Loucy (cell line): ENCODE measurements around the gene CLDN18.

Experiments used
- H2AFZ ChIP-seq: fragments of 200-600 bp; sonication (generic); 2 replicates; pipeline ENCODE4 v1.6.0; 2016; ENCODE audit warnings: antibody characterized with exemption, mild to moderate bottlenecking, low read length, moderate library complexity
- H3F3A ChIP-seq: fragments of 200-600 bp; 2 replicates; pipeline ENCODE4 v1.6.0; 2016; ENCODE audit warnings: antibody characterized with exemption, low read depth, mild to moderate bottlenecking
- H3K27me3 ChIP-seq: fragments of 200-600 bp; sonication (generic); 2 replicates; pipeline ENCODE4 v1.6.1; 2014; ENCODE audit warnings: low read length, mild to moderate bottlenecking; ENCODE audit not compliant: insufficient read depth, poor library complexity, severe bottlenecking
- H3K36me3 ChIP-seq: fragments of 200-600 bp; sonication (generic); 2 replicates; pipeline ENCODE4 v1.6.1; 2016; ENCODE audit warnings: low read length; ENCODE audit not compliant: insufficient read depth
- H3K4me1 ChIP-seq: fragments of 200-600 bp; sonication (generic); 2 replicates; pipeline ENCODE4 v1.5.1; 2014; ENCODE audit warnings: low read length, mild to moderate bottlenecking; ENCODE audit not compliant: insufficient read depth, poor library complexity, severe bottlenecking
- H3K4me2 ChIP-seq: fragments of 200-600 bp; sonication (generic); 2 replicates; pipeline ENCODE4 v1.6.0; 2014; ENCODE audit warnings: antibody characterized with exemption, low read length, low read depth, mild to moderate bottlenecking; ENCODE audit not compliant: poor library complexity, severe bottlenecking
- H3K4me3 ChIP-seq: fragments of 200-600 bp; sonication (generic); 2 replicates; pipeline ENCODE4 v1.5.1; 2014; ENCODE audit warnings: low read length, mild to moderate bottlenecking, mixed read lengths; ENCODE audit not compliant: poor library complexity, severe bottlenecking
- H3K79me2 ChIP-seq: fragments of 200-600 bp; sonication (generic); 2 replicates; pipeline ENCODE4 v1.6.1; 2014; ENCODE audit warnings: low read length; ENCODE audit not compliant: insufficient read depth
- H3K9ac ChIP-seq: fragments of 200-600 bp; sonication (generic); 2 replicates; pipeline ENCODE4 v1.6.0; 2014; ENCODE audit warnings: mild to moderate bottlenecking, low read depth, low read length, moderate library complexity; ENCODE audit not compliant: poor library complexity, severe bottlenecking
- H3K9me2 ChIP-seq: fragments of 200-600 bp; sonication (generic); replicated peaks from 2 replicates; pipeline ENCODE4 v1.6.1; 2016; ENCODE audit warnings: low read depth, low read length, mixed read lengths
- H3K9me3 ChIP-seq: fragments of 200-600 bp; sonication (generic); 2 replicates; pipeline ENCODE4 v1.6.1; 2014; ENCODE audit warnings: mild to moderate bottlenecking, antibody characterized with exemption, low read length, low read depth; ENCODE audit not compliant: insufficient read depth
- H4K20me1 ChIP-seq: fragments of 200-600 bp; sonication (generic); 2 replicates; pipeline ENCODE4 v1.6.0; 2014; ENCODE audit warnings: antibody characterized with exemption, low read length, mild to moderate bottlenecking; ENCODE audit not compliant: insufficient read depth, poor library complexity, severe bottlenecking
- EZH2phosphoT487 ChIP-seq: fragments of 200-600 bp; IDR thresholded peaks from 2 replicates; pipeline ENCODE4 v1.6.1; 2018; ENCODE audit warnings: antibody characterized with exemption, mild to moderate bottlenecking, moderate library complexity, borderline replicate concordance
- TF ChIP-seq, protein P1 (sequence below): fragments of 200-600 bp; sonication (generic); conservative IDR thresholded peaks from 2 replicates; pipeline ENCODE4 v1.5.1; 2014; ENCODE audit warnings: mild to moderate bottlenecking, antibody characterized with exemption, low read length

CLDN18 gene

DNA sequence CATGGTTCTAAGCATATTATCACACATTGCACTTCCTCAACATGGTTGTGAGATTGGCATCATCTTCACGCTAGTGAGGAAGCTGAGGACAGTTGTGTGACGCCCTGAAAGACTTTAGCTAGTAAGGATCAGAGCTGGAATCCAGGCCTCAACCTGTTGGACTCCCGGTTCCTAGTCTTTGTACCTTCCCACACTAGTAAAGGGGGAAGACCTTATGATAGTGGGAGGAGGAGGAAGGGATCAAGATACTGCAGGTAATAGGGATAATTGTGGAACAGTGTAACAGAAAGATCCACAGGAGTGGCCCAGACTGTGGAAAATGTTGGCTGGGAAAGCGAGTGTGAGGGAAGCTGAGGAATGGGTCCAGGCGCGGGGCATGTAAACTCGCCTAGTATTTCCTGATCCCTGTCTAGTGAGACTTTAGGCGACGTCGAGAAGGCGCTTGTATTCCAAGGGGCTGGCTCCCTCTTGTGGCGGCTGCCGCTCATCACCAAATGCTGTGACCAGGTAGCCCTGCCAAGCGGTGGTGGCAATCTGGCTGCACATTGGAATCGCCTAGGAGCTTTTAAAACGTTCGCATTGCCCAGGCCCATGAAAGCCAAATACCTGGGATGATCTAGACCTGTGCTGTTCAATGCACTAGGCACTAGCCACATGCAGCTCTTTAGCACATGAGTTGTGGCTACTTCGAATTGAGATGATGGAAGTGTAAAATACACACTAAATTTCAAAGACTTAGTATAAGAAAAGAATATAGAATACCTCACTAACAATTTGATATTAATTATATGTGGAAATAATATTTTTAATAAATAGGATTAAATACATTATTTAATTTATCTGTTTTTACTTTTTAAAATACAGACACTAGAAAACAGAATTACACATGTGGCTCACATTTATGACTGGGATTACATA lies 38.8 kb upstream of the CLDN18 start:
- H3K4me3 ChIP-seq = peak overlapping the region; percentile 68
- no peaks in the 10 kb centered on the region for H3K9me3 ChIP-seq
- H3K4me1 ChIP-seq = peaks cover 4% of the 10 kb centered on the region
- no peaks in the 10 kb centered on the region for H4K20me1 ChIP-seq
- H3K36me3 ChIP-seq = no peaks in the 10 kb centered on the region
- TF ChIP-seq, protein P1, sequence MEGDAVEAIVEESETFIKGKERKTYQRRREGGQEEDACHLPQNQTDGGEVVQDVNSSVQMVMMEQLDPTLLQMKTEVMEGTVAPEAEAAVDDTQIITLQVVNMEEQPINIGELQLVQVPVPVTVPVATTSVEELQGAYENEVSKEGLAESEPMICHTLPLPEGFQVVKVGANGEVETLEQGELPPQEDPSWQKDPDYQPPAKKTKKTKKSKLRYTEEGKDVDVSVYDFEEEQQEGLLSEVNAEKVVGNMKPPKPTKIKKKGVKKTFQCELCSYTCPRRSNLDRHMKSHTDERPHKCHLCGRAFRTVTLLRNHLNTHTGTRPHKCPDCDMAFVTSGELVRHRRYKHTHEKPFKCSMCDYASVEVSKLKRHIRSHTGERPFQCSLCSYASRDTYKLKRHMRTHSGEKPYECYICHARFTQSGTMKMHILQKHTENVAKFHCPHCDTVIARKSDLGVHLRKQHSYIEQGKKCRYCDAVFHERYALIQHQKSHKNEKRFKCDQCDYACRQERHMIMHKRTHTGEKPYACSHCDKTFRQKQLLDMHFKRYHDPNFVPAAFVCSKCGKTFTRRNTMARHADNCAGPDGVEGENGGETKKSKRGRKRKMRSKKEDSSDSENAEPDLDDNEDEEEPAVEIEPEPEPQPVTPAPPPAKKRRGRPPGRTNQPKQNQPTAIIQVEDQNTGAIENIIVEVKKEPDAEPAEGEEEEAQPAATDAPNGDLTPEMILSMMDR = peak; percentile 90
- TF ChIP-seq EZH2phosphoT487 = no peak
- peak overlapping the region; percentile 84 for H3K4me2 ChIP-seq
- H2AFZ ChIP-seq = peak overlapping the region; percentile 100
- H3K79me2 ChIP-seq = no peaks in the 10 kb centered on the region
- H3K9me2 ChIP-seq = no peaks in the 10 kb centered on the region
- no peaks in the 10 kb centered on the region for H3F3A ChIP-seq
- H3K9ac ChIP-seq = peak overlapping the region; percentile 45
- H3K27me3 ChIP-seq = no peaks in the 10 kb centered on the region

DNA sequence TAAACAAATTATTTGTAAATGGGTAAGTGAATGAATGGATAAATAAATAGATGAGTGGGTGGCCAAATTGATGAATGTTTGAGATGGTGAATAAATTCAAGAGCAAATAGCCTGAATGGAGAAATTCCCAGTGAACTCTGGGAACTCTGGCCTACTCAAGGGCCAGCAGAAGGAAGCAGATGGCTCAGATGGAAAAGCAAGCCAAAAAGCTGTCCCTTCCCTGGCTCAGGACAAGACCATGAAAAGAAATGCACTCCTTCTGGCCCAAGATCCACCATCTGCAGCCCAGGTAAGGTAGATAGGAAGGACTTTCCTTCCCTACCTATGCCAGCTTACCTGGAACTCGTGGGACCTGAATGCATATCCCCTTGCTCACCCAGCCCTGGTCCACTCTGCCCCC lies 37.6 kb upstream of the CLDN18 start:
- no peak for TF ChIP-seq EZH2phosphoT487
- TF ChIP-seq, protein P1 = no peak

DNA sequence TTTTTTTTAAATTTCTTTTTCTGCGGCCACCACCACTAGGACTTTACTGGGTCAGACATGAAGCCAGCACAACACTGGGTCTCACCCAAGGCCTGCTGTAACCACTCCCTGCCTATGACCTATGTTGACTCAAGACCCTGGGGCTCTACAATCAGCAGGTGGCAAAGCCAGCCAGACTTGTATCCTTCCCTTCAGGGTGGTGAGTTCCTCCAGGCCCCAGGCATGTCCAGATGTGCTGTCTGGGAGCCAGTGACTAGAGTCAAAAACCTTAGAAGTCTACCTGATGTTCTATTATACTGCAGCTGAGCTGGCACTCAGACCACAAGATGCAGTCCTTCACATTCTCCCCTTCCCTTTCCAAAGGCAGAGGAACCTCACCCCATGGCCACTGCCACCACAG lies 31.6 kb upstream of the CLDN18 start:
- H4K20me1 ChIP-seq = no peaks in the 10 kb centered on the region
- no peaks in the 10 kb centered on the region for H3K36me3 ChIP-seq
- no peak overlapping the region for H3K4me2 ChIP-seq
- no peak overlapping the region for H3K9ac ChIP-seq
- no peaks in the 10 kb centered on the region for H3K27me3 ChIP-seq
- no peak overlapping the region for H2AFZ ChIP-seq
- no peaks in the 10 kb centered on the region for H3F3A ChIP-seq
- no peaks in the 10 kb centered on the region for H3K4me1 ChIP-seq
- H3K4me3 ChIP-seq = no peak overlapping the region
- H3K79me2 ChIP-seq = no peaks in the 10 kb centered on the region
- H3K9me2 ChIP-seq = no peaks in the 10 kb centered on the region
- no peaks in the 10 kb centered on the region for H3K9me3 ChIP-seq
- TF ChIP-seq EZH2phosphoT487 = no peak
- TF ChIP-seq, protein P1 = no peak

More for the DNA sequence above, 37.6 kb upstream of the CLDN18 start:
- no peaks in the 10 kb centered on the region for H3K9me3 ChIP-seq
- H3K27me3 ChIP-seq = no peaks in the 10 kb centered on the region
- no peaks in the 10 kb centered on the region for H3F3A ChIP-seq
- no peak overlapping the region for H2AFZ ChIP-seq
- H3K9me2 ChIP-seq = no peaks in the 10 kb centered on the region
- H3K4me1 ChIP-seq = peaks cover 4% of the 10 kb centered on the region
- H3K4me2 ChIP-seq = no peak overlapping the region
- H3K79me2 ChIP-seq = no peaks in the 10 kb centered on the region
- H4K20me1 ChIP-seq = no peaks in the 10 kb centered on the region
- no peaks in the 10 kb centered on the region for H3K36me3 ChIP-seq
- no peak overlapping the region for H3K4me3 ChIP-seq
- no peak overlapping the region for H3K9ac ChIP-seq
